NK-92 (cell line): Measurements from ENCODE around the gene RPL36A.

ENCODE experiments used
- DNase-seq: peaks from one replicate; lab custom pipeline; 2025; ENCODE audit not compliant: unreplicated experiment; lab: John Stamatoyannopoulos, UW

The RPL36A gene

DNA sequence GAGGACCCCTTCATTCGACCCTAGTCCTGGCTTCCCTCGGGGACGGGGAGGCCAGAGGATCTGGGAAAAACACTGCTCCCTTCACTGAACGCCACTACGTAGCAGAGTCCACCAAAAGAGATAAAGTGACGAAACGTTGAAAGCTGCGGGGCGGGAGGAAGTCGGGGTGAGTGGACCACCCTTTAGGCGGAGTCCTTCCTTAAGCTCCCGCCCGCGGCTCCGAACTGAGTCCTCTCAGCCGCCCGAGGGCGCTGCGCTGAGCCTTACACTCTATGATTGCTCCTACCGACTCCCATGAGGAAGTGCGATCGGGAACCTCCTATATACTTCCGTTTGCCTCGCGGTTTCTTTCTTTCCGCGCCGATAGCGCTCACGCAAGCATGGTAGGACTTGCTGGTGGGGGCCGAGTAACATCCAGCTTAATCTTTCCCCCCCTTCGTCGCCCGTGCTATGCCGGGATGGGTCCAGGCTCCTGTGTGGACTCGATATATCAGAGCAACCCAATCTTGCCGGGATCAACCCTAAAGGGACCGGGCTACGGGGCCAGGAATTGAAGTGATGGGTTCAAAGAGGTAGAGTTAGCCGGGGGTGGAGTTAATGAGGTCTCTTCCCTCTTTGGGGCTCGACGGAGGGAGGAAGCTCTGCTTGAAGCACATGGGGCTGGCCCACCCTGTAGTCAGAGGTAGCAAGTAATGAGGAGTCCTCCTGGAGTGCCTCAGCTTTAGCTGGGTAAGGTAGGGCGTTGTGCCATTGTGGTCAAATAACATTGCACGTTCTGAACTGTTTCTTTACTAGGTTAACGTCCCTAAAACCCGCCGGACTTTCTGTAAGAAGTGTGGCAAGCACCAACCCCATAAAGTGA lies at the start of gene RPL36A:
TSS of gene RPL36A (plus strand) at position 348 of the 862 bp plus-strand sequence. CDS start at position 381, 33 bp downstream.
- peak; percentile 1 for DNase-seq

DNA sequence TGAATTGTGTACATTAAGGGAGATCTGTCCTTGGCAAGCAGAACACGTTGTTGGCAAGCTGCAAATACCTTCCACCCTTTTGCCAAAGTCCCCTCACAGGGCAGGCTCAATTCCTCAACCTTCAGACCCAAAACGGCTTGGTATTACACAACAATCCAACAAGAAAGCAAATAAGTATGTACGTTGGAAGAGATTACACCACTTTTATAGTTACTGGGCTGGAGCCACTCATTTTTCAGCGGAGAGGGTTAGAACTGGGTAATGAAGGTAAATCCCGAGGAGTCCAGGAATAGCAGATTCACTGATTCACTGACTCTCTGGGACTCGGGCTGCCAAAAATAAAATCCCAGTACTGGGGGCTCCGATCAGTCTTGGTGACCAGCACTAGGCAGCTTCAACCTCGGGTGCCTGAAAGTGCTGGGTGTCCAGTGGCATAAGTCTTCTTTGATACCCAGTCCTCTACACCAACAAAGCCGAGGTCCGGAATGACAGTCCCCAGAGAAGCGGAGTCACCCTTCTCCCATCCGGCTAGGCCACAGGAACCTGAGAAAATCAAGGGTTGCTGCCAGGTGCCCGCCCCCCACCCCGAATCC lies 42.9 kb upstream of the RPL36A start:
- no peak for DNase-seq

DNA sequence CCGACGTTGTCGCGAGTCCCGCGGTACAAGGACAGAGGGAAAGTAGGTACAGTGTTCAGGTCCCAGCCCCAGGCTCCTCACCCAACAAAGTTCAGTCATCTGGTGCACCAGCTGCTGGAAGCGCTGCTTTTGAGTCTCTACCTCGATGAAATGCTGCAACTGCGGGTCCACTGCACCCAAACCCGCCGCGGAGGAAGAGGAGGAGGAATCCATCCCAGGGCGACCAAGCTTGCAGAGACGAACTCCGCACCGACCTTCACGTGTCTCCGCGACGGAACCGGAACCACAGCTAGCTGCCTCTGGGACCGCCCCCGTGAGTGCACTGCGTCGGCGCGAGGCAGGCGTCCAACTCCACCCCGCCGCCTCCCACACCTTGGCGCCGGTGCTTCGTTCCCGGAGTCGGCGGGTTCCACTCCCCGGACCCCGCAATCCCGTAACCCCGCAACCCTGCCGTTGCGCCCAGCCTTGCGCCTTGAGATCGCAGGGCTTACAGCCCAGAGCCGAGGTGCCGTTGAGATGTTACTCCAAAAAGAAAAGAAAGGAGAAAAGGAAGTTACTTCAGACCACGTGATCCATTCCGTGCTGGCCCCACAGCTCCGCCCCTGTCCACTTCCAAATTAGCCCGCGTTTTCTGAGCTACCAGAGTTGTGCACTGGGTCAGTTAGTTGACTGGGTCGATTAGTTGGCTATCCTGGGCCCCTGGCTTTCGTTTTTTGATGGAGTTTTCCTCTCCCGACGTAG lies 42.2 kb upstream of the RPL36A start, which contains the start of gene TIMM8A:
TSS of gene TIMM8A (minus strand) at position 291 of the 741 bp plus-strand sequence. CDS start at position 213, 78 bp downstream.
- DNase-seq: no peak

DNA sequence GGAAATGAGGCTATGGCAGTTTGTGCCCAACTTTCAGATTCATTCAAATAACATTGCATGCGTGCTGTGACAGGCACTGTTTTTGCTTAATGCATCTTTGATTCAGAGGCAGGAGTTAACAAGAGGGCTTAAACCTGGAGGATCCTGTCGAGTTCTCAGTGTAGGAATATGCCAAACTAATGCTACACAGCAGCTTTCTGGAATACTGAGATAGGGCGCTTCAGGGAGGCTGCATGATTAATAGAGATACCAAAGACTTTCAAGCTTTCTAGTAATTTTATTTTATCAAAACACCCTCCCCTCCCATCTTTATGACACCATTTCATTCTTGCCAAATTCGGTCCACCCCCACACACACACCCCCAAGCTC lies 41.6 kb upstream of the RPL36A start:
- DNase-seq: no peak

DNA sequence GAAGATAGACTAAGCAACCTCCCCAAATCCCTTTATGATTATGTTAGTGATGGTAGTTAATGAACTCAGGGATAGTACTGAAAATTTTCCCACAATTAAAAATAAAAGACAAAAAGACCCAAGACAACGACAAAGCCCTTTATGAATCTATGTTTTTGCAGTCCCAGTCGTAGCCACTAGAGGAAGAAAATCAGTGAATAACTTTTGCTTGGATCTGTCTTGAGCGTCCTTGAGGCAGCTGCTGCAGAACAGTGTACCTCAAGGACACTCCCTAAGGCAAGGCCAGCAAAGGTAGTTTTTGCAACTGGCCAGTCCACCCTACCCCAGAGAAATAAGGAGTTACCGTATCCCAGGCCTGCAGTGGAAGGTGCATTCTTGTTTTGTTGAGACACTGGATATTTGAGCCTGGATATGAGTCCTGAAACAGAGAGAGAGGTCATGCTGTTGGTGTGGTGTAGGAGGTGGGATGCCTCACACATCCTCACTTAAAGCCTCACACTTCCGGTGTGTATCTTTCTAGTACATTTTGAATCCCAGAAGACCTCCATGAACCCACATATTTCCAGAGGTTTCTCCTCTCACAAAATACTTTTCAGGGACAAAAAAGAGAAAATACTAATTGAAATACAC lies 33.5 kb upstream of the RPL36A start:
- no peak for DNase-seq

DNA sequence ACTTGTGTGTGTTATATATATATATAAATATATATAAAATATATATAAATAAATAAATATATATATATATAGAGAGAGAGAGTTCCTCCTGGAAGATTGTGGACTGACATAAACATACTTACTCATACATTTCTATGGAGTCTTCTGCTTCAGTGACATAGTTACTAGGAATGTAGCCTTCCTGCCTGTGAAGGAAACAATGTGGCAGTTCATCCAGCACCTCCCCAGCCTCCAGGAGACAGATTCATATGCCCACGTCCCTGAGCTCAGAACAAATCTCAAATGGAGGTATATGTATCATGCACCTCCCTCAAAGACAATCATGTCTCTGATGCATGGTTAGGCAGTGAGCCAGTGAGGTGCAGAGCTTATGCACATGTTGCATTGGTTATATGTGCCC lies 30.8 kb upstream of the RPL36A start:
- no peak for DNase-seq

DNA sequence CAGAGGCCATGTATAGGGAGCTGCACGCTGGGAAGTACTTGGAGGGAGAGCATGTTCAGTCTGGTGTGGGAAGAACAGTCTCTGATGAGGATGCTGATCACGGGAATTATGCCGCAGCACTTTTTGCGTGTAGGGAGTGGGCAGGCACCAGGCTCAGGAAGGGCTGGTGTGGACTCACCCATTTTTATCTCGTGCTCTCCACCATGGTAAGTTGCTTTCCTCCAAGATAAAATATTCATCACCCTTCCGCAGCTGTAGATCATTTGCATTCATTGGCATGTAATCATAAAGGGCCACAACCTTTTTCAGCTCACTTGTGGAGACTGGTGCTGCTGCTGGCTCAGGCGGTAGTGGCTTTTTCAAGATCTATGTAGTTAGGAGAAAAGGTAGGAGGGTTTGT lies 30.4 kb upstream of the RPL36A start:
- no peak for DNase-seq

DNA sequence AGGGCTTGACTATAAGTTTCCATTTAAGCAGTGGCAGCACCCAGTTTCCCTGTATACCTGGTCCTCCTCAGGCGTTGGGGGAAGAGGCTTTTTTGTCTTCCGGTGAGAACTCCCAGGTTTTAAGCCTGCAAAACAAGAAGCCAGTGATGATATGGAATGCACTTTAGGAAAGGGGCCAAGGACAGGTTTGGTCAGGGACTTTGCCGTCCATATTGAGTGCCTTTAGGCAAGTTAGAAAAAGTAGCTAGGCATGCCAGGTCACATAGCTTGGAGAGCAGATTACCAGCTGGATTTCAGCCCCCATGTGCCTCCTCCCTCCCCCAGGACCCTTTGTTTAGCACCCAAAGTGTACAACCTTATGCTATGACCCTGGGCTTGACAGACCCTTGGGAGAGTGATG lies 28.7 kb upstream of the RPL36A start:
- DNase-seq: no peak

- no peak for DNase-seq
These were observed 28.1 kb upstream of the RPL36A start for GRCh38 chrX:101362757-101363156.

GRCh38 chrX:101365301-101365795 lies 25.5 kb upstream of the RPL36A start:
- no peak for DNase-seq

- no peak for DNase-seq
These were observed 22.0 kb upstream of the RPL36A start for GRCh38 chrX:101368800-101369199.

- no peak for DNase-seq
These were observed 21.1 kb upstream of the RPL36A start for GRCh38 chrX:101369687-101370086.

DNA sequence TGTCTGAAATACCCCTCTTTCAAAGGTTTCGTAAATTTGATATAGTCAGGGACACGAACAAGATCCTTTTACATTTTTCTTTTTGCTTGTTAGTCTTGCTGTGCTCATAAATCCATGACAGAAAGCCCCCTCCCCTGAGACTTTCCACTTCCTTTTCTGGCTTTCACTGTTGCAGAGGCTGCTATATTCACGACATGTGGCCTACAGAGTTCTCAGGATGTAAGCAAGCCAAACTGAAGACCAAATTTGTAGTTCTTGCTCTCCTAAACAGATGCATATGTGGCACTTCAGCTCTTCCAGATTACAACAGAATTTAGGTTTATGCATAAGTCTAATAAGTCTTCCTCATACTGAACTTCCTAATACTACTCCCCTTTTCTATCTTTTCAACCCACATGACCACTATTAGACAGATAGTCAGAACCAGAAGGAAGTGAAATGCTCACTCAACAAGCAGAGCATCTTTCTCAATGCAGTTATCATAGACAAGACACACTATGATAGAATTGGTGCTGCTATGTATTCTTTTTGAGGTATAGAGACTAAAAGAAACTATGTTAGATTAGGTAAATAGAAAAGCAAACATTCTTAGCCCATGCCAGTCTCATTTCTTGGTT lies 19.8 kb upstream of the RPL36A start:
- no peak for DNase-seq

GRCh38 chrX:101377547-101377946 lies 13.3 kb upstream of the RPL36A start:
- no peak for DNase-seq

- DNase-seq: no peak
These were observed 7.1 kb upstream of the RPL36A start for GRCh38 chrX:101383679-101384205.

DNA sequence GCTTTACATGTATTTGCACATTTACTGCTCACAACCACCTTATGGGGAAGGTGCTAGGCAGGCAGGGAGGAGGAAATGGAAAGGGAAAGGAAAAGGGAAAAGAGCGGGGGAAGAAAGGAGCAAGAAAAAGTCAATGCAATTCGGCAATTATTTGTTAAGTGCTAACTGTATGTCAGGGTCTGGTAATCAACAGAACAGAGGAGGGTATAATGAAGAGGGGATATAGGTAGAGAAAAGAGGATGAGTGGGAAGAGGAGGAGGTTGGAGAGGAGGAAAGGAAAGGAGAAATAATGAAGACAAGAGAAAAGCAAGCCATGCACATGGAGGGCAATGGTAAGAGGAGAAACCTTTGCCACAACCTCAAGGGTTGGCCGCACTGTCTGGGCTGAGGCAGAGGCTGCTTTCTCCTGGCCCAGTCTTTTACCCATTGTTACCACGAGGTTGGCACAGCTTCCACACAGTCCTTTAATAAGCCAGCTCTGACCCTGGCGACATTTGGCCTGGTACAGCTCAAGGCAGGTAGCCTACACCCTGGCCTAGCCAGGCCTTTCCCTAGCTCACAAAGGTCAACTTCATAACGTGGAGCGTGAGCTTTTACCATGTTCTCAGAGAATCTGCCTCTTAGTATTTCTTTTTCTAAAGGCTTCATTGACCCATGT lies 5.7 kb upstream of the RPL36A start:
- DNase-seq: no peak

GRCh38 chrX:101385795-101386541 lies 4.8 kb upstream of the RPL36A start, which contains the start of gene BTK:
Gene BTK (minus strand): TSS chrX:101386191. CDS start chrX:101375284, 10,907 bp downstream.
- no peak for DNase-seq

DNA sequence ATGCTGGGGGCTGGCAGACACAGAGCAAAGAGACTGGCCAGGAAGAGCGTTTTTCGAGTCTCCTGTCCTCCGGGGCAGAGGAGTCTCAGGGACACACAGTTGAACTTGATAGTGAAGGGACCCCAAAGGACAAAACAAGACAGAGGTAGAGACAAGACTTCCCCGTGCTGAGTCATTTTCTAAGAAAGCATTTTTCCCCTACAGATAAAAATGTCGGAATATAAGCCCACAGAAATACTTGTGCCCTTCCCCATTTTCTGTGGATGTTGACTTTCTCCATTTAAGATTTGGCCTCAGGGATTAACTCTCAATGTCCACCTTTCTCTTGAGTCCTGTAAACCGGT lies 4.3 kb upstream of the RPL36A start:
- no peak for DNase-seq

DNA sequence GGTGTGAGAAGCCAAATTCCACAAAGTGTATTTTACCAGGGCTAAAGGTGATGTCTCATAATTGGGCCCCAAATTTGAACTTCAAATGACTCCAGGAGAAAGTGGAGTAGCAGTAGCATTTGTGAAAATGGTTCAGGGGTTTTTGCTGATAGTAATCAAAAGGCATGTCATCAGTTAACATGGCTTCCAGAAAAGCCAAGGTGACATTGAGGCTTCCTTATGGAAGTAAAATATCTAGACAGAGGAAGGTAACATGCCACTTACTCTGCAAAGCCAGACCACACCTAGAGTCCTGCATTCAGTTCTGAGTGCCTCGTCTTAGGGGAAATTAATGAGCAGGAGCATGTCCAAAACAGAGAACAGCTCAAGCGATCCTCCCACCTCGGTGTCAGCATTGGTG lies 2.2 kb upstream of the RPL36A start:
- DNase-seq: no peak
